ENCODE data around the gene IL10RB.

IL10RB gene

GRCh38 chr21:33332143-33332542 lies 66.0 kb downstream of the IL10RB start:
- DNase-seq (ENCODE audit: low read depth) = no peak

DNA sequence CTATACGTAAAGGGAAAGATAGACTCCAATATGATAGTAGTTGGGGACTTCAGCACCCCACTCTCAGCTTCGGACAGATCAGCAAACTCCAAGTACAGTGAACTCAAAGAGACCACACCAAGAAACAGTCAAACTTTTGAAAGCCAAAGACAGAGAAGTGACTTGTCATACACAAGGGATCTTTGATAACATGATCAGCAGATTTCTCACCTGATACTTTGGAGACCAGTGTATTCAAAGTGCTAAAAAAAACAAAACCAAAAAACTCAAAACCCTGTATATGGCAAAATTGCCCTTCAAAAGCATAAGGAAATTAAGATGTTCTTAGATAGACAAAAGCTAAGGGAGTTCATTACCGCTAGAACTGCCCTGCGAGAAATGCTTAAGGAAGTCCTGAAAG lies 68.0 kb downstream of the IL10RB start:
- no peak for DNase-seq (ENCODE audit: low read depth)

GRCh38 chr21:33334824-33335223 lies 68.7 kb downstream of the IL10RB start:
- DNase-seq (ENCODE audit: low read depth) = no peak

DNA sequence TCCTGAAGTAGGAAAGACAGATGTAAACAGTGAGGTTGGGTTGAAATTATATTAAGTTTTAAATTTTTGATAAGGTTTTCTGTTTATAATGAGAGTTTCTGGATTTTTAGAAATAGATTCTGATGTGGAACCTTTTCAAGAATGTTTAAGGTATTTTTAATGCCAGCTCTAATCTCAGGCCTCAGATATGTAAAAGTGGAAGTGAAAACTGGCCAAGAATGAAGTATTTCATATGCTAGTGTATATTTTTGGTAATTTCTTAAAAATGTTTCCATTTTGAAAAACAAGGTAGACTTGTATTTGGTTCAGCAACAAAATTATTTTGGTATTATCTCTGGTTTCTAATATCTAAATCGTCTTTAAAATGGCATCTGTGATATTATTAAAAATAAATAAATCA lies 73.0 kb downstream of the IL10RB start:
- no peak for DNase-seq (ENCODE audit: low read depth)

DNA sequence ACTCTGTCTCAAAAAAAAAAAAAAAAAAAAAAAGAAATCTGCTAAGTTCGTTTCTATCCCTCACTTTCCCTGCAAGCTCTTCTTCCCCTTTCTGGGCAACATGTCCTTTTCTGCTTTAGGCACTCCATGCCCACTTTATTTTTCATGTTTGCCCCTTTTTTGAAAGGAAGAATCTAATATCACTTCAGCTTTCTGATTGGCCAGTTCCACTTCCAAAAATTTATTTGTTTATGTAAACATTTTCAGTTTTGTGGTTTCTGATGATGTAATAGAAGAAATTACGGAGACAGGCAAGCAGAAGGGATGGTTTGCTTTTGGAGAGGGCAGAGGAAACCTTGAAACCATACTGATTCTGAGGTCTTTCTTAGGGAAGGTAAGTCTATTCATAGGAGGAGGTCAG lies 73.8 kb downstream of the IL10RB start:
- no peak for DNase-seq (ENCODE audit: low read depth)

DNA sequence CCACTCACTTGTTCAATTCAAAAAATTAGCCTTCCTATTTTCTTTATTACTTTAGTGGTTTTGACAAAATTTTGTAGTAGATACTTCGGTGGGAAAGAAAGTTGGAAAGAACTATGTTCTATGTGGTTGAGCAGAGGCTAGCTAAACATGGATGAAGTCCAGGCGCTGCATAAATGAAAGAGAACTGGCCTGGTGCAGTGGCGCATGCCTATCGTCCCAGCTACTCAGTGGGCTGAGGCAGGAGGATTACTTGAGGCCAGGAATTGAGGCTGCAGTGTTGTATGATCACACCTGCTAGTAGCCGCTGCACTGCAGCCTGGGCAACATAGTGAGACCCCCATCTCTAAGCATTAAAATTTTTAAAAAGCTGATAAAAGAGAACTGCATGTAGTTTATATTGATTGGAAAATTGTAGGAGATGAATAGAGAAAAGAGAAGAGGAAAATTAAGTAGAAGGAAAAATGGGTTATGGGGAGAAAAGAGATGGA lies 79.6 kb downstream of the IL10RB start:
- DNase-seq (ENCODE audit: low read depth) = no peak

Data from stromal cell of bone marrow (primary cell).